ENCODE results near the gene GRK4.
"Not testable (repeated sequence)": the region's sequence is repeated elsewhere in the genome, so short reads cannot be mapped to it uniquely, and the experiment has no call there.

Gene GRK4

DNA sequence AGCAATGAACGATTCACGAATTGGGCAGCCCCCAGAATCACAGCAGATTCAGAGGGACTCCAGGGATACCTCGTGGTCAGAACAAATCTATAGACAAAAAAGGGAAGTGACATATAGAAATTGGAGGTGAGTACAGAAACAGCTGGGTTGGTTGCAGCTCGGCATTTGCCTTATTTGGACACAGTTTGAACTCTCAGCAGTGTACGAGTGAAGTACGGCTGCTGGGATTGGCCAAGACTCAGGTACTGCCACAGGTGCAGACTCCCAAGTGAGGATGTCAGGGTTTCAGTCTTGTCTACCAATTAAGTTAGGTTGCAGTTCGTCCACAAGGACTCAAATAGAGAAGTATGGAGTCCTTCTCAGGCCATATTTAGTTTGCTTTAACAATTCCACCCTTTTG lies 82.8 kb downstream of the GRK4 start:
- H3K4me1 ChIP-seq (ENCODE audit: control insufficient read depth, insufficient read depth, low read length): peaks cover 18% of the 10 kb centered on the region; the same call in 1 of the 2 replicates
- H3K9ac ChIP-seq (ENCODE audit: low read length): no peak overlapping the region
- no peak overlapping the region for H3K4me3 ChIP-seq (ENCODE audit: low read depth, low read length)
- no peak overlapping the region for H3K27ac ChIP-seq (ENCODE audit: low read depth, low read length)
- peaks cover 19% of the 10 kb centered on the region; the same call in 1 of the 2 replicates for H3K27me3 ChIP-seq (ENCODE audit: control insufficient read depth, insufficient read depth, low read length)
- no peaks in the 10 kb centered on the region for H3K36me3 ChIP-seq (ENCODE audit: control insufficient read depth, insufficient read depth, low read length)
- H3K9me3 ChIP-seq (ENCODE audit: control insufficient read depth, insufficient read depth, low read depth, low read length): no peaks in the 10 kb centered on the region

DNA sequence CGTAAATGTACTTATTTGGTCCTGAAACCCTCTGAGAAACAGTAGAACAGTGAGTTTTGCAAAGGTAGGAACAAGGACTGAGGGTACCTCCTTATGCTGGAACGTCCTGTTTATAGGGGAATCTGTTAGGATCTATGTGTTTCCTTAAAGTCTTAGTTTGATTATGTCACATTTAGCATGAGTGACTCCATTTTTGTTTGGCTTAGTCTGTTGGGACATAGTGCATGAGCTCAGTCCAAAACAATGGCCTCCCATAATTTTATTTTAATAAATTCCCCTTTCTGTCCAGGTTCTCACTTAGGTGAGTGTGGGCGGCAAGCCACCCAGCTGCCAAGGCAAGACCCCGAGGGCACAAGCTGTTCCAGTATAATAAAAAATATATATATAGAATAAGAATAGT lies 83.3 kb downstream of the GRK4 start:
- no peak overlapping the region for H3K27ac ChIP-seq (ENCODE audit: low read depth, low read length)
- 0 out of 2 replicates have a peak, but pooled peaks cover under 1% of the 10 kb centered on the region for H3K9me3 ChIP-seq (ENCODE audit: control insufficient read depth, insufficient read depth, low read depth, low read length)
- H3K36me3 ChIP-seq (ENCODE audit: control insufficient read depth, insufficient read depth, low read length): no peaks in the 10 kb centered on the region
- H3K27me3 ChIP-seq (ENCODE audit: control insufficient read depth, insufficient read depth, low read length): peaks cover 14% of the 10 kb centered on the region; the same call in 1 of the 2 replicates
- no peak overlapping the region for H3K4me3 ChIP-seq (ENCODE audit: low read depth, low read length)
- peaks cover 13% of the 10 kb centered on the region; the same call in 1 of the 2 replicates for H3K4me1 ChIP-seq (ENCODE audit: control insufficient read depth, insufficient read depth, low read length)
- H3K9ac ChIP-seq (ENCODE audit: low read length): no peak overlapping the region

DNA sequence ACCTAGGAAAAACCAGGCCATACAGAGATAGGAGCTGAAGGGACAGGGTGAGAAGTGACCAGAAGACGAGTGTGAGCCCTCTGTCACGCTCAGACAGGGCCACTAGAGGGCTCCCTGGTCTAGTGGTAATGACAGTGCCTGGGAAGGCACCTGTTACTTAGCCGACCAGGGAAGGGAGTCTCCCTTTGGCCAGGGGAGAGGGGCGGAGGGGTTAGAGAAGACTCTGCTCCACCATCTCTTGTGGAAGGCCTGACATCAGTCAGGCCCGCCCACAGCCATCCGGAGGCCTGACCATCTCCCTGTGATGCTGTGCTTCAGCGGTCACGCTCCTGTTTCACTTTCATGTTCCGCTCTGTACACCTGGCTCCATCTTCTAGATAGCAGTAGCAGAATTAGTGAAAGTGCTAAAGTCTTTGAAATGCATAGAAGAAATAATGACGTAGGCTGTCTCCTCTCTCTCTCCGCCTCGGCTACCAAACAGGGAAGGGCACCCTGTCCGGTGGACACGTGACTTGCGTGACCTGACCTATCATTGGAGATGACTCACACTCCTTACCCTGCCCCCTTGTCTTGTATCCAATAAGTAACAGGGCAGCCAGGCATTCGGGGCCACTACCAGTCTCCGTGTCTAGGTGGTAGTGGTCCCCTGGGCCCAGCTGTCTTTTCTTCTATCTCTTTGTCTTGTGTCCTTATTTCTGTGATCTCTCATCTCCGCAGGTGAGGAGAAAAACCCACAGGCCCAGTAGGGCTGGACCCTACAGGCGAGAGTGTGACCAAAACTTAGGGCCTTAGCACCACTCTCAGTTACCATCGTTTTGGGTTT lies 84.3 kb downstream of the GRK4 start:
- Histone ChIP-seq H3K9me3 (ENCODE audit: control insufficient read depth, insufficient read depth, low read depth, low read length) (peaks cover 4% of the 10 kb centered on the region; the same call in 1 of the 2 replicates), H3K4me1 (ENCODE audit: control insufficient read depth, insufficient read depth, low read length) (peaks cover 5% of the 10 kb centered on the region; the same call in 1 of the 2 replicates), H3K27ac (ENCODE audit: low read depth, low read length) (no peak overlapping the region), H3K36me3 (ENCODE audit: control insufficient read depth, insufficient read depth, low read length) (no peaks in the 10 kb centered on the region), H3K9ac (ENCODE audit: low read length) (no peak overlapping the region), H3K4me3 (ENCODE audit: low read depth, low read length) (no peak overlapping the region), H3K27me3 (ENCODE audit: control insufficient read depth, insufficient read depth, low read length) (peaks cover 4% of the 10 kb centered on the region; the same call in 1 of the 2 replicates)

DNA sequence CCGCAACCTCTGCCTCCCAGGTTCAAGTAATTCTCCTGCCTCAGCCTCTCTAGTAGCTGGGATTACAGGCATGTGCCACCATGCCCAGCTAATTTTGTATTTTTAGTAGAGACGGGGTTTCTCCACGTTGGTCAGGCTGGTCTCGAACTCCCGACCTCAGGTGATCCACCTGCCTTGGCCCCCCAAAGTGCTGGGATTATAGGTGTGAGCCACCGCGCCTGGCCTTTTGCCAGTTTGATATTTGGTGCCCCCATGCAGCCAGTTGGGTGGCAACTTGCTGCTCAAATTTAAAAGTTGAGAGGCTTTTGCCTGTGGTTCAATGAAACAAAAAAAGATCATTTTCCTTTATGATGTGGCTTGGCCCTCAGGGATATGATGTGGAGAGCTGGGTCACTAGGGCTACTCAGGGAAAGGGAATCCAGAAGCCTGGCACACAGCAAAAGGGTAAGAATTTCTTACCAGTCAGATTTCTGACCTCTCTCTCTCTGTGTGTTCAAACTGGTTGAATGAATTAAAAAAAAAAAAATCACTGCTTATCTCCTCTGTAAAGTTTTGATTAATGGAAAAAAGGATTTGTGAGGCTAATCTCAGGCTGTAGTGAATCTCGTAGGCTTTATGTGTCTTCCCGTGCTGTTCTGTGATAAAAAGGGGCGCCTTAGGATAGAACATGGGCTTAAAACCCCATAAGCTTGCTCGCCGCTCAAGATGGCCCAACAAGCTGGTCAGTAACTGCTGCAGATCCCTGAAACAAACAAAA lies 87.9 kb downstream of the GRK4 start:
- H3K9ac ChIP-seq (ENCODE audit: low read length); H3K36me3 ChIP-seq (ENCODE audit: control insufficient read depth, insufficient read depth, low read length); H3K27ac ChIP-seq (ENCODE audit: low read depth, low read length); H3K4me3 ChIP-seq (ENCODE audit: low read depth, low read length); H3K4me1 ChIP-seq (ENCODE audit: control insufficient read depth, insufficient read depth, low read length); H3K27me3 ChIP-seq (ENCODE audit: control insufficient read depth, insufficient read depth, low read length): not testable (repeated sequence)
- peaks cover 38% of the 10 kb centered on the region for H3K9me3 ChIP-seq (ENCODE audit: control insufficient read depth, insufficient read depth, low read depth, low read length)

DNA sequence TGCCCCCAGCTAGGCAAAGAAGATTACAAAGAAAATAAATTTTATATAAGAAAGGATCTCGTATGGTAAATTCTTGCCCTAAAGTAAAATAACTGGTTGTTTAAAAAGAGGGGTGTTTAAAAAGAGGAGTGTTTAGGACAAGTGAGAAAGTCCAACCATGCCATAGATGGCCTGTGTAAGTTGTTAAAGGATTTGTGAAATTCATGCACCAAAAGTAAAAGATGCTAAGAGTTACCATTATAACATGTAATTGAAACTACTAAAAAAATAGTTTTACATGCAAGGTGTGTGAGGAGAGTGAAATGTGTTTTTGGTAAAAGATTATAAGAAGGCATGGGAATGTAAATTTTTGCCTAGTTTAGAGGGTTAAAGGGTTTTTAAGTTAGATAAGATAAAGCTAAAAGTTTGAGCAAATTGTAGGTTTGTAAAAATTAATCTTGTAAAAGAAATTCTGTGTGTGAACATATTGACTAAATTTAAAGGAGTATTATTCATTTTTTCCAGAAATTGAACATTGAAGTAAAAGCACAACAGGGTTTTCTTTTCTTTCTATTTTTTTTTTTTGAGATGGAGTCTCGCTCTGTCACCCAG lies 90.9 kb downstream of the GRK4 start:
- Histone ChIP-seq H3K9me3 (ENCODE audit: control insufficient read depth, insufficient read depth, low read depth, low read length) (peaks cover 39% of the 10 kb centered on the region), H3K4me3 (ENCODE audit: low read depth, low read length) (no peak overlapping the region), H3K9ac (ENCODE audit: low read length) (no peak overlapping the region), H3K27me3 (ENCODE audit: control insufficient read depth, insufficient read depth, low read length) (no peaks in the 10 kb centered on the region), H3K4me1 (ENCODE audit: control insufficient read depth, insufficient read depth, low read length) (0 out of 2 replicates have a peak, but pooled peaks cover 4% of the 10 kb centered on the region), H3K36me3 (ENCODE audit: control insufficient read depth, insufficient read depth, low read length) (no peaks in the 10 kb centered on the region), H3K27ac (ENCODE audit: low read depth, low read length) (no peak overlapping the region)

DNA sequence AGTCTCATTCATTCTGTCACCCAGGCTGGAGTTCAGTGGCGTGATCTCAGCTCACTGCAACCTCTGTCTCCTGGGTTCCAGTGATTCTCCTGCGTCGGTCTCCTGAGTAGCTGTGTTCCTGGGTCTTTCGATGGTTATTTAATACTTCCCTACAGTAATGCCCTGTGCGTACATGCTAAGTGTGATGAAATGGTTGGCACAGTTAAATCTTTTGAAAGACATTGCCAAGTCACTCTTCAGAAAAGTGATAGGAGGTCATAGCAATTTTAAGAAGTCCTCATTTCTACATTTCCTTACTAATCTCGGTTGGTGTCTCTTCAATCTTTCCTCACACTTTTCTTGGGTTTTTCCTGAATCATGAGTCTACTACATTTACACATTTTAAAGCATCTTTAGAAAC lies 96.6 kb downstream of the GRK4 start:
- Histone ChIP-seq H3K36me3 (ENCODE audit: control insufficient read depth, insufficient read depth, low read length) (no peaks in the 10 kb centered on the region), H3K27ac (ENCODE audit: low read depth, low read length) (no peak overlapping the region), H3K4me3 (ENCODE audit: low read depth, low read length) (no peak overlapping the region), H3K9me3 (ENCODE audit: control insufficient read depth, insufficient read depth, low read depth, low read length) (peaks cover 18% of the 10 kb centered on the region), H3K27me3 (ENCODE audit: control insufficient read depth, insufficient read depth, low read length) (no peaks in the 10 kb centered on the region), H3K9ac (ENCODE audit: low read length) (no peak overlapping the region), H3K4me1 (ENCODE audit: control insufficient read depth, insufficient read depth, low read length) (no peaks in the 10 kb centered on the region)

DNA sequence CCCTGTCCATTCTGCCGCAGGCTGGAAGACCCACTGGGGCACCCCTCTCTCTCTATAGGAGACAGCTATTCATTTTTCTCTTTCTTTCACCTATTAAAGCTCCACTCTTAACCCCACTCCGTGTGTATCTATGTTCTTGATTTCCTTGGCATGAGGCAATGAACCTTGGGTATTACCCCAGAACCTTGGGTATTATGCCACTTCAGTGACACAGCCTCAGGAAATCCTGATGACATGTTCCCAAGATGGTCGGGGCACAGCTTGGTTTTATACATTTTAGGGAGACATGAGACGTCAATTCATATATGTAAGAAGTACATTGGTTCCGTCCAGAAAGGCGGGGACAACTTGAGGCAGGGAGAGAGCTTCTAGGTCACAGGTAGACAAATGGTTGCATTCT lies 97.6 kb downstream of the GRK4 start:
- Histone ChIP-seq H3K9me3 (ENCODE audit: control insufficient read depth, insufficient read depth, low read depth, low read length) (peaks cover 8% of the 10 kb centered on the region), H3K27me3 (ENCODE audit: control insufficient read depth, insufficient read depth, low read length) (no peaks in the 10 kb centered on the region), H3K4me3 (ENCODE audit: low read depth, low read length) (no peak overlapping the region), H3K36me3 (ENCODE audit: control insufficient read depth, insufficient read depth, low read length) (no peaks in the 10 kb centered on the region), H3K9ac (ENCODE audit: low read length) (no peak overlapping the region), H3K27ac (ENCODE audit: low read depth, low read length) (no peak overlapping the region), H3K4me1 (ENCODE audit: control insufficient read depth, insufficient read depth, low read length) (no peaks in the 10 kb centered on the region)

DNA sequence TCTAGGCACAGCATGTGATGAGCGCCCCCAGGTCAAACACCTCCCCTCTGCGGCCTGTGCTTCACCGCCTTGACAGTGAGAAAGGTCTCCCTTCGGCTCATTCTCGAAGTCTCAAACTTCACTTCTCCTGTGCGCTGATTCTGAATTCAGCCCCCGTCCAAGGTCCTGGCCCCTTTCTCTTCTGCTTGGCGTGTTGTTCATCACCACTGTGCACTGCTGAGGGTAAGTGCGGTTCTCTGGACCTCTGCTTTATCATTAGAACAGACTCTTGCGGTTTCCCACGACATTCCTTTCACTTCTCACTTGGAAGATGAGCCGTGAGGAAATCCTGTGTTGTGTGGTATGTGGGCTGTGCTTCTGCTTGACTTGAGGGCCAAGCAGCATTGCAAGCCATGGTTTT lies 99.1 kb downstream of the GRK4 start:
- H3K9me3 ChIP-seq (ENCODE audit: control insufficient read depth, insufficient read depth, low read depth, low read length): 0 out of 2 replicates have a peak, but pooled peaks cover 3% of the 10 kb centered on the region
- no peak overlapping the region for H3K27ac ChIP-seq (ENCODE audit: low read depth, low read length)
- H3K4me1 ChIP-seq (ENCODE audit: control insufficient read depth, insufficient read depth, low read length): no peaks in the 10 kb centered on the region
- H3K27me3 ChIP-seq (ENCODE audit: control insufficient read depth, insufficient read depth, low read length): no peaks in the 10 kb centered on the region
- no peaks in the 10 kb centered on the region for H3K36me3 ChIP-seq (ENCODE audit: control insufficient read depth, insufficient read depth, low read length)
- H3K9ac ChIP-seq (ENCODE audit: low read length): no peak overlapping the region
- H3K4me3 ChIP-seq (ENCODE audit: low read depth, low read length): no peak overlapping the region

DNA sequence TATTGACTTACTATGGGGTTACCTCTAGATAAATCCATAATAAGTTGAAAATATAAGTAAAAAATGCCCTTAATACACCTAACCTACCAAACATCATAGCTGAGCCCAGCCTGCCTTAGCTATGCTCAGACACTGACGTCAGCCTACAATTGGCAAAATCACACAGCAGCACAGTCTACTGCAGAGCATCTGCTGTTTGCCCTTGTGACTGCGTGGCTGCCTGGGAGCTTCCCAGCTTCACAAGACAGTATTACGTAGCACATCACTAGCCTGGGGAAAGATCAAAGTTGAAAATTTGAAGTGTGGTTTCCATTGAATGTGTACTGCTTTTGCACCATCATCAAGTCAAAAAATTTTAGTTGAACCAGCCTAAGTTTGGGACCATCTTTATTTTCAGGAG lies 102.2 kb downstream of the GRK4 start:
- Histone ChIP-seq H3K4me1 (ENCODE audit: control insufficient read depth, insufficient read depth, low read length) (no peaks in the 10 kb centered on the region), H3K9ac (ENCODE audit: low read length) (no peak overlapping the region), H3K9me3 (ENCODE audit: control insufficient read depth, insufficient read depth, low read depth, low read length) (0 out of 2 replicates have a peak, but pooled peaks cover 3% of the 10 kb centered on the region), H3K36me3 (ENCODE audit: control insufficient read depth, insufficient read depth, low read length) (no peaks in the 10 kb centered on the region), H3K27ac (ENCODE audit: low read depth, low read length) (no peak overlapping the region), H3K27me3 (ENCODE audit: control insufficient read depth, insufficient read depth, low read length) (no peaks in the 10 kb centered on the region), H3K4me3 (ENCODE audit: low read depth, low read length) (no peak overlapping the region)

DNA sequence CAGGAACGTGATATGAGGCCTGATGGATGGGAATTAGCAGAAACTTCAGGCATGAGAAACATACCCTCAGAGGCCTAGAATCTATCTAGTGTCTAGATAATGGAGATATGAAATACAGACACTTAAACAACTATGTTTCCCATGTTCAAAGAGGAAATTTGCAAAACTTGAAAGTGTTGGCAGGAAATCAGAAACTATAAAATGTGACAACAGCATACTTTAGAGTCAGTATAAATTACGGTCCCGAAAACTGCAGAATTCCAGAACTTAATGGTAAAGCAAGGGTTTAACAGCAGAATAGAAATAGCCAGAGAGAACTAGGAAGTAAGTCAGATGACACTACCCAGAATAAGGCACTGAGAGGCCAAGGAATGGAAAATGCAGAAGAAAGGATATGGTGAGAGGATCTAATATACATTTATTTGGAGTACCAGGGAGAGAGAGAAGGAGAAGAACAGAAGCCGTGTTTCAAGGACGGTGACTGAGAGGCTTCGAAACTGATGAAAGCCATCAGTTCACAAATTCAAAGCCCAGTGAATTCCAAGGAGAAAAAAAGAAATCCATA lies 103.5 kb downstream of the GRK4 start:
- H3K4me3 ChIP-seq (ENCODE audit: low read depth, low read length): no peak overlapping the region
- H3K9ac ChIP-seq (ENCODE audit: low read length): no peak overlapping the region
- H3K36me3 ChIP-seq (ENCODE audit: control insufficient read depth, insufficient read depth, low read length): no peaks in the 10 kb centered on the region
- no peaks in the 10 kb centered on the region for H3K4me1 ChIP-seq (ENCODE audit: control insufficient read depth, insufficient read depth, low read length)
- no peaks in the 10 kb centered on the region for H3K27me3 ChIP-seq (ENCODE audit: control insufficient read depth, insufficient read depth, low read length)
- no peak overlapping the region for H3K27ac ChIP-seq (ENCODE audit: low read depth, low read length)
- no peaks in the 10 kb centered on the region for H3K9me3 ChIP-seq (ENCODE audit: control insufficient read depth, insufficient read depth, low read depth, low read length)

All from HUES6 (cell line).